ENCODE results near the gene ASXL2. TPM values are rescaled to one million over a fixed set of nuclear protein-coding genes. Genes with fewer than 3 reads are reported as not detected.

Gene ASXL2
- total RNA-seq, 1 donor from 2014 or later: 4.7 TPM

- no peak for DNase-seq
Measured at GRCh38 chr2:25685741-25686140, 192.5 kb downstream of the ASXL2 start.

GRCh38 chr2:25684577-25685473 is 193.5 kb downstream of the ASXL2 start:
- DNase-seq: no peak

Small RNAs within 50 kb of the gene (small RNA-seq; reads per million reads assigned to genes)
- gene NDUFB4P4 (not detected), gene RF00019 (not detected)

Other genes starting within 250 kb of the ASXL2 start
- 21.7 TPM for gene DTNB, start 204.9 kb downstream of the ASXL2 start, total RNA-seq
- 94.2 TPM for gene KIF3C, start 104.0 kb upstream of the ASXL2 start, total RNA-seq
- gene RAB10, start 155.6 kb upstream of the ASXL2 start, total RNA-seq: 162 TPM